ENCODE results near the gene SLC4A5.
A peak's percentile ranks its signal among the peaks of the same experiment; 100 is the strongest.

The SLC4A5 gene, protein sequence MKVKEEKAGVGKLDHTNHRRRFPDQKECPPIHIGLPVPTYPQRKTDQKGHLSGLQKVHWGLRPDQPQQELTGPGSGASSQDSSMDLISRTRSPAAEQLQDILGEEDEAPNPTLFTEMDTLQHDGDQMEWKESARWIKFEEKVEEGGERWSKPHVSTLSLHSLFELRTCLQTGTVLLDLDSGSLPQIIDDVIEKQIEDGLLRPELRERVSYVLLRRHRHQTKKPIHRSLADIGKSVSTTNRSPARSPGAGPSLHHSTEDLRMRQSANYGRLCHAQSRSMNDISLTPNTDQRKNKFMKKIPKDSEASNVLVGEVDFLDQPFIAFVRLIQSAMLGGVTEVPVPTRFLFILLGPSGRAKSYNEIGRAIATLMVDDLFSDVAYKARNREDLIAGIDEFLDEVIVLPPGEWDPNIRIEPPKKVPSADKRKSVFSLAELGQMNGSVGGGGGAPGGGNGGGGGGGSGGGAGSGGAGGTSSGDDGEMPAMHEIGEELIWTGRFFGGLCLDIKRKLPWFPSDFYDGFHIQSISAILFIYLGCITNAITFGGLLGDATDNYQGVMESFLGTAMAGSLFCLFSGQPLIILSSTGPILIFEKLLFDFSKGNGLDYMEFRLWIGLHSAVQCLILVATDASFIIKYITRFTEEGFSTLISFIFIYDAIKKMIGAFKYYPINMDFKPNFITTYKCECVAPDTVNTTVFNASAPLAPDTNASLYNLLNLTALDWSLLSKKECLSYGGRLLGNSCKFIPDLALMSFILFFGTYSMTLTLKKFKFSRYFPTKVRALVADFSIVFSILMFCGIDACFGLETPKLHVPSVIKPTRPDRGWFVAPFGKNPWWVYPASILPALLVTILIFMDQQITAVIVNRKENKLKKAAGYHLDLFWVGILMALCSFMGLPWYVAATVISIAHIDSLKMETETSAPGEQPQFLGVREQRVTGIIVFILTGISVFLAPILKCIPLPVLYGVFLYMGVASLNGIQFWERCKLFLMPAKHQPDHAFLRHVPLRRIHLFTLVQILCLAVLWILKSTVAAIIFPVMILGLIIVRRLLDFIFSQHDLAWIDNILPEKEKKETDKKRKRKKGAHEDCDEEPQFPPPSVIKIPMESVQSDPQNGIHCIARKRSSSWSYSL

DNA sequence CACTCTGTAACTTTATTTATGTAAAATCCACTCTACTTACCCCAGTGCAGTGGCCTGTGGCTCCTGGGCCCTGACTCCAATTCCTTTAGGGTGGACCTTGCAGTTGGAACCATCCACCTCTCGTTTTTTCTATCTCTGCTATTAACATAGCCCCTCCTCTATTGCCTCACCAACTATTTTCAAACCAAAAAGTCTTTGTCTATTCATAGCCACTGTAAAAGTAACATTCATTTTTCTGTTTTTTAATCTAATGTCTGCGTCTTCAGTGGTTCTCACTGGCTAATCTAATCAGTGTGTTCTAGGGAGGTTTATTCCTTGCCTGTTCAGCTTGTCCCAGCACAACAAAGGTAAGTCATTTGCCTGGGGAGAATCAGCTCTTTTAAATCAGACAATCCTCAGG is at the start of gene SLC4A5:
SLC4A5 (minus strand) TSS at position 101 of the 400 bp plus-strand sequence. CDS start 28,393 bp downstream, outside the sequence.
- no peak for DNase-seq (ENCODE audit: low read depth)

DNA sequence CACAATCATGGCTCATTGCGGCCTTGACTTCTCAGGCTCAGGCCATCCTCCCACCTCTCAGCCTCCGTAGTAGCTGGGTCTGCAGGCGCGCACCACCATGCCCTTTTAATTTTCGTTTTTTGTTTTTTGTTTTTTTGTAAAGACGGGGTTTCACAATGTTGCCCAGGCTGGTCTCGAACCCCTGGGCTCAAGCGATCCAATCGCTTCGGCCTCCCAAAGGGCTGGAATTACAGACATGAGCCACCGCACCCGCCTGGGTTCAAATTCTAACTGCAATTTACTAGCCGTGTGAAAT is 49.2 kb upstream of the SLC4A5 start:
- no peak for DNase-seq (ENCODE audit: low read depth)

DNA sequence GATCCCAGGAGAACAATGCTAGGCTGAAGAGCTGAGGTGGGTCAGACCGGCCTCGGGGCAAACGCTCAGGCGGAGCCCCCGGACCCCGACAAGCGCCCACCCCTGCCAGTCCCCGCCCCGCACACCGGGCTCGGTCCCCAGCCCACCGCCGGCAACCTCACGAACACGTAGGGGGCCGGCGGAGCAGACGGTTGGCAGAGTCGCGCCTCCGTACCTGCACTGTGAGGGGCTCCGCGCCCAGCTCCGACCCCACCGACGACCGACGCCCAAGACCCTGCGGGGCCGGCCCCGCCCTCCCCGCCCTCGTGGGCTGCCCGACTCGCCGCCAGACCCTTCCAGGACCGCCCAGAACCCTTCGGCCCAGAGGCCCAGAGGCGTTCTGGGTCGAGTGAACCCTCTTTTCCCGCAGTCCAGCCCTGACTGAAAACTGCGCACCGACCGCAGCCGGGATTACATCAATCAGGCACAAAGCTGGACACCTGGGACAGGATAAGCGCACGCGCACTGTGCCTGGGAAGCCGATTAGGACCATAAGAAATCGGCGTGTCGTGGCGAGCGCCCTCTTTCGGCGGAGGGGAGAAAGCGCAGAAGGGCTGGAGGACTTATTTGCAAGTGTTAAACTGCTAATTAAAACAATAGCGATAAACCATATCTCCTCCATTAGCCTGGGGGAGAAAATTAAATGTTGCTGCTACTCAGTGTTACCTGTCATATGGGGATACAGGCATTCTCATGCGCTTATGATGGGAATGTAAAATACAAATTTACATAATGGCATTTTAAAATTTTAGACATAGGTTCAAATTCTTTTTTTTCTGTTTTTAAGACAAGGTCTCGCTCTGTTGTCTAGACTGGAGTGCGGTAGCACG is 48.6 kb upstream of the SLC4A5 start:
- DNase-seq (ENCODE audit: low read depth) = peak; percentile 91

DNA sequence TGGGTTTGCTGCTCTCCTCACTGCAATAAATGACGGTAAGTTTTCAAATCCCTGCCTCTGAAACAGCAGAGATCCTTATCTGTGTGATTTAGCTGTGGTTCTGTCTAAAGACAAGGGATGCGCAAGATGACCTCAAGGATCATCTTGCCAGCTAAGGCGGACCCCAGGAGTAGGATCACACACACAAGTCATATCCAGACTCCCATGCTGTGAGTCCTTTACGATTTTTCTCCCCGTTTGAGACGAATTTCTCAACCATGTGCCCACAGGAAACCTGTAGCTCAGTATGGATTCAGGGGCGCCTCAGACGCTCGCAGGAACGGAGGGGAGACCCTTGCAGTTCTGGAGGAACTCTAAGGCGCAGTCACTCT is 48.0 kb upstream of the SLC4A5 start:
- DNase-seq (ENCODE audit: low read depth) = no peak

DNA sequence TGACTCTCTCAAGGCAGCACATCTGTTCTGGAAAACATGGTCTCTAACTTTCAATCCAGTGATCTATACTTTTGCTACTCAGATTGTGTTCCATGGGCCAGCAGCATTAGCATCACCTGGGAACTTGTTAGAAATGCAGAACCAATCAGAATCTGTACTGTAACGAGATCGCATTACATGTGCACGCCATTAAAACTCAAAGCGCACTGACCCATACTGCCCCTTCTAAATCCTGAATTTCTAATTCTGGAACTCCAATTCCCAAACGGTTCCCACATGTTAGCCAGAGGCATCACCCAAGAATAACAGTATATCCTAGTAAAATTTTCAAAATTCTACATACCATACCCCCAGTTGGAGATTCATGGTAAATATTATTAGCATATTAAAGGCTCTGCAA is 47.4 kb upstream of the SLC4A5 start:
- no peak for DNase-seq (ENCODE audit: low read depth)

DNA sequence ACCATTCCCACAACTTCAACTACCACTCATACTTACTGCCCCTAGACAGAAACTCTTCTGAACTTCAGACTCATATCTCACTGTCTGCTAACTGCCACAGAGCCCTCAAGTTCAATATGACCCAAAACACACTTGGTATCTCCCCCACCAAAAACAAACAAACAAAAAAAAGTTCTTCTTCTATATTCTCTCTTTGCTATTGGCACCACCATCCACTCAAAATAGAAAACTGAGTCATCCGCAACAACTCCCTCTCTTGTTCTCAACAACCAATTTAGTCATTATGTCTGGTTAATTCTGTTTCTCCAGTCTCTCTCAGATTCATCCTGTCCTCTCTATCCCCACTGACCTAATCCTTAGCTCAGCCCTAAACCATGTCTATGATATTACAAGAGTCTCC is 44.1 kb upstream of the SLC4A5 start:
- no peak for DNase-seq (ENCODE audit: low read depth)

DNA sequence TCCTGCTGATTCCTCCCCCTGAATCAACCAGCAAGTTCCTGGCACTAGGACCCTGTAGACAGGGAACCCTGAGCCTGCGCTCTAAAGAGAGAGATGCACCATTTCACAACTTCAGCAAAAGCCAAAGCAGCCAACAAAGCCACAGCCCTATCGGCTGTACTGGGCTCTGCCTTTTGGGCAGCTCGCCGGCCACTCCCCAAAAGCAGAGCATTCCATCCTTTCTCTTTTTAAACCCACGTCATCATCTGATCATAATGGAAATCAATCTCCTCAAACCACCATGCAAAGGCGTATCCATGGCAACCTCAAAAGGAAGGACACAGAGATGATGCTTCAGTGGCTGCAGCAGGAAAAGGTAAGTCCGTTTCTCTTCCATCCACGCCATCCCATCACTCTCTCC is 42.2 kb upstream of the SLC4A5 start:
- DNase-seq (ENCODE audit: low read depth) = no peak

DNA sequence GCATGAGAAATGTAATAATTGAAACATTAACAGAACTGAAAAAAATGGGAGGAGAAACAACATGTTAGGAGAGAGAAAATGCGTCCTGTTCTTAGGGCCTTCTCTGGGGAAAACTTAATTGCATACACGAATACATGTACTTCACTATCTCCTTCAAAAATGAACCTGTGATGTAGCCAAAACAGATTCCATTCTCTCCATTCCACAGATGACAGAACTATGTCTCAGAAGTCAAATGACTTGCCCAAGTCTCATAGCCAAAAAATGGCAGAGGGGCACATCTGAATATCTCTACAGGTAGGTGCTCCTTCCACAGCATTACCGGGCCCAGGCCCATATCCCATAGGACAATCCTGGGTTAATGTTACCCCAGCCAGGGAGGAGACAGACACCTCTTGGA is 40.8 kb upstream of the SLC4A5 start:
- DNase-seq (ENCODE audit: low read depth) = no peak

DNA sequence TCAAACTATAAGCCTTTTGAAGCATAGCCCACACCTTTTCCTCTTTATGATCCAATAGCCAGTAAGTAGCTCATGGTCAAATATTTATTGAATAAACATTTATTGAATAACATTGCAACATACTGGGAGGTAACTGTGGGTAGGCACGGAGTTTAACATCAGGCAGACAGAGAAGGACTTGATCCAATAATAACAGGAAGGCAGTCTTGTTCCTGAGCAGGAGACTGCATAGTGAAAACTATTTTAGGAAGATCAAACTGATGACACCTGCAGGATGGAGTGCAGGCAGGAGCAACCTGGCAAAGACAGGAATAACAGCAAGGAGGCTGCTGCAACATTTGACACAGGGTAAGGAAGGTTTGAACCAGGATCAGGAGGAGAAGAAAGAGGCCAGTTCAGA is 40.0 kb upstream of the SLC4A5 start:
- no peak for DNase-seq (ENCODE audit: low read depth)

DNA sequence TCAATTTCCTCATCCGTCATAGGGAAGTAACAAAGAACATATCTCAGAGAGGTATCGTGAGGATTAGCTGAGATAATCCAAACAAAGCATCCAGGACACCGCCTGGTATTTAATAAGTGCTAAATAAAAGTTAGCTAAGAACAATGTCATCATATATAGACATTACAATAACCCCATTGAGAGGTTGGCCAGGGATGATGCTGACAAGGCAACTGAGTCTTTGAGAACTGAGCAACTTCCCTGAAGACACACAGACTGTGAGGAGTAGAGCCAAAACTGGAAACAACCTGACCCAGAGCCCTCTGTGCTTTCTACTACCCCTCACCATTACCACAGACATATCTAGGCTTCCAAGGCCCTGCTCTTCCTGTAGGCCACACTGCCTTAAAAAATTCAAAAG is 38.5 kb upstream of the SLC4A5 start:
- DNase-seq (ENCODE audit: low read depth) = no peak

DNA sequence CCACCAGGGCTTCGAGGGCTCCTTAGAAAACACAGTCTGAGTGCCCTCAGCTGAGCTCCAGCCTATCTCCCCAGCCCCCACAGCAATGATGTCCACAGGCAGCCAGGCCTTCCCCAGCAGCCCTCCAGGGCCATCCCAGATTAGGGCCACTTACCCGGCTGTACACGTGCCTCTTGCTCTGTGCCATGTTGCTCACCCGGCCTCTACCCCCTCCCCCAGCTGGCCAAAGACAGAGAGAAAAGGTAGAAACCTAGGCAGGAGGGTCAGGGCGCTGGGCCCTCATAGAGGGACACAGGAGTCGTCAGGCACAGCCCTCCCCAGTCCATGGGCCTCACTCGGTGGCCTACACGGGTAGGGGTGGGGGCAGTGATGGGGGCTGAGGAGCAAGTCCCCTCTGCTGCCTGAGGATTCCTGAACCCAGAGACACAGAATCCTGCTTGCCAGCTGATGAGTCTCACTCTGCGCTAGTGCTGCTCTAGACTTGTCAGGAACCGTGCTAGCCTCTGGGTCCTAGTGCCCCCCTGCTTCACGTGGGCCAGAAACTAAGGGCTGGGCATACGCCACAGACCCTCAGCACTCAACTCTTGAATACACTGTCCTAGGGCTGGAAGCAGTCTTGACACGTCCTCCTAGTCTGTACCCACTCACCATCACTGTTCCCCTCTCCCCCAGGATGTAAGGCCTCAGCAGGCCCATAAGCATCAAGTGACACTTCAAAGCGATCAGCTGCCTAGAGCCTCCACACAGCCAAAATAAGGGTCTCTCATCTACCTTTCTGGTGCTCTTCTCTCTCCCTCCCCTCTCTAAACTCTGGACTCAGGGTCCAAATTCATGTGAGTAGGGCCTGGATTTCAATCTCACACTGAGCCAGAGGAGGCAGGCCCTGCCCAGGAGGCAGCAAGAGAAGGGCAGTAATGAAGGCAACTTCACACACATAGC is 36.9 kb upstream of the SLC4A5 start, which contains the start of gene DCTN1:
DCTN1 (minus strand) TSS at position 461 of the 939 bp plus-strand sequence; CDS start at position 187, 274 bp downstream.
- DNase-seq (ENCODE audit: low read depth) = no peak

DNA sequence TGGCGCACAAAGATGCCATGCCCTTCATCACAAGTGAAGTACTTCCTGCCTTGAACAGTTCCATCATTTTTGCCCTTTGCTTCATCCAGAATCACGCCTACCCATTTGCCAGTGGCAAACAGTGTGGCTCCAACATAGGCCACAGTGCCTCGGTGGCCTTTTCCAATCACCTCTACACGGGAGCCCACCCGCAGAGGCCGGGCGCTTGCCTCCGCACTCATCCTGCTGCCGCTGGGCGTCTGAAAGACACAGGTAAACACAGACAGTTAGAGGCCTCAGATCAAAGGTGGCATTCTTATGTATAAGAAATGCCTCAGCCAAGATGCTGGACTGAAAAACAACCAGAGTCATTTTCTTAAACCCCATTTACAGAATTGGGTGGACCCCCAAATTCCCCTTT is 34.8 kb upstream of the SLC4A5 start:
- DNase-seq (ENCODE audit: low read depth) = no peak

DNA sequence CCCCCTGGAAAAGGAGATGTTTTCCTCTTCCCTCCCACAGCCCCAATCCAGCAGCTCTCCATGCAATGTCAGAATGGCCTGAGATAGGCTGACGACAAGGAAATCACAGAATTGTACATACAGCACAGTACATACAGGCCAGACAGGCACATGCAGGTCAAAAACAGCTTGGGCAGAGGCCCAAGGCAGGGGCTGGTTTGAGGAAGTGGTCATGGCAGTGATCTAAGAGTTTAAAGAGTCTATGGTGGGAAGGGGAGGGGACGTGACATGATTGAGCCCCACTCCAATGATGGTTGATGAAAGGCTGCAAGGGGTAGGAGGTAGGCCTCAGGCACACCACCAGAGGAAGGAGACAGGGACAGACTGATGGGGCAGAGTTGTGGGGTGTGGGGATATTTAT is 32.6 kb upstream of the SLC4A5 start:
- no peak for DNase-seq (ENCODE audit: low read depth)

DNA sequence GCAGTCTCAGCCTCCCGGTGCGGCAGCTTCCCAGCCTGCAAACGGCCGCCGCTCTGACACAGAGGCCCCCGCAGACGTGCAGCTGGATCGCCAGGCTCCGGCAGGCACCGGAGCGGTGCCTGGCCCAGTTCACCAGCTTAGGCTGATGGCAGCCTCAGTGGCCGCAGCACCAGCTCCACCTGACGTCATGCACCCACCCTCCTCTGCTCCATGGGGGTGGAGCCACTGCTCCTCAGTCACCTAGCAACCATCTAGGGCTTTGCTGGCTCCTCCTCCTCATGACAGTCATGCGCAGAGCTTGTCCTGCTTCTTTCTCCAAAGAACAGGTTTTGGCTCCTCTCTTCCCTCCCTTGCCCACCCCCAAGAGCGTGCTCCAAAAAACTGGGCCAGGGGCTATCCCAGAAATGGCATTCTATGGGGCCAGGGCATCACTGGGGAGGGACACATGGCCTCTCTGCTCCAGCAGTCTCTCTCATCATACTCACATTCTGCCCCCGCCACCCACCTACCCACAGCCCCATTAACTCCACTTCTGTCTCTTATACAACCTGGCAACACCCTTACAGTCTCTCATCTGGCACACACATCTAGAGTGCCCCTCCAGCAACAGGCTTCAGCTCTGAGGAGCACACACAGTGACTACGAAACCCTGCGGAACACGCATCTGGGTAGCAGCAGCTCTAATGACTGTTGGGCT is 31.4 kb upstream of the SLC4A5 start:
- no peak for DNase-seq (ENCODE audit: low read depth)

DNA sequence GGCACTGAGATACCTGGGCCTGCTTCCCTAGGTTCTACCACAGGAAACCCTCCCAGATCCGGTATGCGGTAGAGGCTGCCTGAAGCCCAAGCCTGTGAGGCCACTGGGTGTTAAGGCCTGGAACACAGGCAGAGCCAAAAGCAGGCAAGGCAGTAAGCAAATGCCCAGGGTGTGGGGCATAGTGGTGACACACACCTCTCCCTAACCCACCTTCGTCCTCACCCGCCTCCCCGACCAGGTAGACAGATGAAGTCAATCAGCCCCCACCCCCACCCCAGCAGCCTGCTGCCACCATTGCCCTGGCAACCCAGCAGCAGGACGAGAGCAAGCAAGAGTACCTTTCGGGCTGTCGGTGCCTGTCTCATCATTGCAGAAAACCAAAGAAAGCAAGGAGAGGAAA is 30.8 kb upstream of the SLC4A5 start:
- DNase-seq (ENCODE audit: low read depth) = no peak

DNA sequence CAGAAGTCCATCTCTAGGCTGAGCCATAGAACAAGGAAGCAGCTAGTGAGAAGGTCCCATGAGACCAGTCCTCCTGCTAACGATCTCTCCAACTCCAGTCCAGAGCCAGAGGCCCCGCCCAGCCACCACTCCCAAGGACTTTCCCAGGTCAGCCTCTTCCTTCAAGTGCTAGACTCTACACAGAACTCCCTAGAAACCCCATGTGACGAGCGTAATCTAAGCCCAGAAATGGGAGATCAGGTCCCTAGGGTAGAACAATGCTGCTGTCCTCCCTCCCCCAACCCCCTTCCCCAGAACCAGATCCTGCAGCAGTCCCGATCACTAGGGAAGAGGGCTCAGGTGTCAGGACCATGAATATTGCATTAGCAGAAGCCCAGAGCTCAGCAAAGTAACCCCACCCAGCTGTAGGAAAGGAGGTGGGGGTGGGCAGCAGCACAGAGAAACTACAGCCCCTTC is 30.0 kb upstream of the SLC4A5 start:
- no peak for DNase-seq (ENCODE audit: low read depth)

DNA sequence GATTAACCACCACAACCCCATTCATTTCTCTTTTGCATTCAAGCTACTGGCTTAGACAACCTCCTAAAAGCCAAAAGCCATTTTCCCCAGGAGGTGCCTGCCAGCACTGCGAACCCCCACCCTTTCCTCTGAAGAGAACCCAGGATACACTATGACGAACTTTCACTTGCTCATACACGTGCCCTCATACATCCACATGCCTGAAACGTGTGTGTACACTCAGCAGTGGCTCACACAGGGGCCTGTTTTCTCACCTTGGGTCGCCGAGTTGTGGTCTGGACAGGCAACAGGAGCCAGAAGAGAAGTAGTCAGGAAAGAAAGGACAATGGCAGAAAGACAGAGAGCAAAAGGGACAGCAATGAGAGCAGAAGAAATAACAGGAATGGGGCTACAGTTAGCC is 29.5 kb upstream of the SLC4A5 start:
- DNase-seq (ENCODE audit: low read depth) = no peak

DNA sequence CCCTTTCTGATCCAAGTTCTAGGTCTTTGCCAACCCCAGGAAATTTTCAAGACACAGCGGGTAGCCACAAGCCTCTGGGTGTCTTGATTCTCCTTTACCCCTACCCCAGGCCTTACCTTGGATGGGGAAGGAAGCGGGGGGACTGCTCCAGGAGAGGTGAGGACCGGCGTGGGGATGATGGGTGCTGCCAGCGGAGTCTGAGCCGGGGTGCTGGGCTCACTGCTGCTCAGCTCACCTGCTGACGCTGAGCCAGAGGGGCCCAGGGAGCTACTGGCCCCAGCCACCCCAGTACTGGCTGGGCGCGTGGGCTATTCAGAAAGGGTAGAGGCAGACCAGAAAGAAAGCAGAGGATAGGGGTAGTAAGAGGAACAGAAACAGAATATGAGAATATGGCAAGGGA is 28.2 kb upstream of the SLC4A5 start:
- no peak for DNase-seq (ENCODE audit: low read depth)

DNA sequence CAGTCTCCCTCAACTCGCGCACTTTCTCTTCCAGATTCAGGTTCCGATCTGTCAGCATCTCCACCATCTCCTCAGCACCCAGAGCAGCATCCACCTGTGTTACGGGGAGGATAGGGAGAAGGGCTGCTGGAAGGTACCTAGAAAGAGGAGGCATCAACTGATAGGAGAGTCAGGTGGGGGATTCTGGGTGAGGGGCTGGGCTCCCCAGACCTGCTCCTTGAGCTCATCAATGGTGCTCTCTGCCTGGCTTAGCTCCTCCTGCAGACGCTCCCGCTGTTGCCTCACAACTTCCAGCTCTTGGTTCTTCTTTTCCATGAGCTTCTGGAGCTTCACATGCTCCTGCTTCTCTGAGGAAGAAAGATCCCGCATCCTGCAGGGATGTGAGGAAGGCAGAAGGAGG is 26.8 kb upstream of the SLC4A5 start:
- DNase-seq (ENCODE audit: low read depth) = no peak

DNA sequence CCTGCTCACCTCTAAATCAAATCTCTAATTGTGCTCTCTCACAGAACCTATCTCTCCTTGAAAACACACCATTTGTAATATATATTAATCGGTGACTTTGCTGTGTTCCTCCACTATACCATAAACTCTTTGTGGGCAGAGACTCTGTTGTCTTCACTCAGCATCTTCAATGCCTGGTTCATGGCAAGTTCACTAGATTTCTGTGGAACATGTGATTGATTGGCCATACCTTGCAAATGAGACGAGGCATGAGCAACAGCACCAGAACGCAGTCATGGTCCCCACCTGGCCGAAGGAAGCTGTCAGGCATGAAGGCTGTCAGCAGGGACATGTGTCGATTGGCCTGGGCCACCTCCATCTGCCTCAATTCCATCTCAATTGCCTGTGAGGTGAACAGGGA is 25.3 kb upstream of the SLC4A5 start:
- no peak for DNase-seq (ENCODE audit: low read depth)
